Vagina (tissue), 2 donors: ENCODE results near the gene EDAR.

Experiments used
- POLR2A ChIP-seq, 2 donors: fragments of 450-650 bp; IDR thresholded peaks; one replicate each; pipeline ENCODE4 v1.6.1; 2017; ENCODE audit warnings: antibody characterized with exemption in 2 of 2, mild to moderate bottlenecking in 2 of 2, moderate library complexity in 2 of 2
- POLR2AphosphoS5 ChIP-seq, 2 donors: sonication (generic); formaldehyde crosslinking; IDR thresholded peaks; one replicate each; pipeline ENCODE4 v1.9.0; 2017; ENCODE audit warnings: antibody characterized with exemption in 2 of 2, mild to moderate bottlenecking in 2 of 2, low read depth in 1 of 2; ENCODE audit not compliant: insufficient read depth in 1 of 2
- TF ChIP-seq, protein P1 (sequence below), 3 experiments: fragments of 450-650 bp in 2 of 3; fragments of 200-600 bp in 1 of 3; sonication (generic) in 1 of 3; IDR thresholded peaks; one replicate each; pipeline ENCODE4 v1.5.1; 2017 to 2019; ENCODE audit warnings: antibody characterized with exemption in 3 of 3, mild to moderate bottlenecking in 2 of 3, moderate library complexity in 2 of 3

DNA sequence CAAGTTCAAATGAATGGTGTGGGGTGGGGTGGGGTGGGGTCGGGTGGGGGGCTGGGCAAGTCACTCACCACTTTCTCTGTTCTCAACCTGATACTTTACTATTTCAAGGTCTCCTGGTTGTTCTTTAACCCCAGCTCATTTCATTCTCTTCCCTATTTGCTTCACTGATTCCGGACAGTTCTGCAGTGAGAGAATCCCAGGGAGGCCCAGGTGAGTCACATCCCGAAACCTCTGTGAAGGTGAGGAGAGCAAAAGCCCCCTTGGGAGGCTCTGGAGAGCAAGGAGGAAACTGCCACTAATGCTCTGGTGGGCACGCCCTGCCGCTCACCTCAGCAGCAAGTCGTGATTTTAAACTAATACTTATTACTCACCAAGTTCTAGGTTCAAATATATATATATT is 8.9 kb downstream of the EDAR start:
- TF ChIP-seq, protein P1, sequence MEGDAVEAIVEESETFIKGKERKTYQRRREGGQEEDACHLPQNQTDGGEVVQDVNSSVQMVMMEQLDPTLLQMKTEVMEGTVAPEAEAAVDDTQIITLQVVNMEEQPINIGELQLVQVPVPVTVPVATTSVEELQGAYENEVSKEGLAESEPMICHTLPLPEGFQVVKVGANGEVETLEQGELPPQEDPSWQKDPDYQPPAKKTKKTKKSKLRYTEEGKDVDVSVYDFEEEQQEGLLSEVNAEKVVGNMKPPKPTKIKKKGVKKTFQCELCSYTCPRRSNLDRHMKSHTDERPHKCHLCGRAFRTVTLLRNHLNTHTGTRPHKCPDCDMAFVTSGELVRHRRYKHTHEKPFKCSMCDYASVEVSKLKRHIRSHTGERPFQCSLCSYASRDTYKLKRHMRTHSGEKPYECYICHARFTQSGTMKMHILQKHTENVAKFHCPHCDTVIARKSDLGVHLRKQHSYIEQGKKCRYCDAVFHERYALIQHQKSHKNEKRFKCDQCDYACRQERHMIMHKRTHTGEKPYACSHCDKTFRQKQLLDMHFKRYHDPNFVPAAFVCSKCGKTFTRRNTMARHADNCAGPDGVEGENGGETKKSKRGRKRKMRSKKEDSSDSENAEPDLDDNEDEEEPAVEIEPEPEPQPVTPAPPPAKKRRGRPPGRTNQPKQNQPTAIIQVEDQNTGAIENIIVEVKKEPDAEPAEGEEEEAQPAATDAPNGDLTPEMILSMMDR (IDR thresholded peaks at IDR 0.05) = no peak
- TF ChIP-seq POLR2AphosphoS5 (IDR thresholded peaks at IDR 0.05; ENCODE audit: insufficient read depth in 1 of 2, low read depth in 1 of 2) (no peak), POLR2A (IDR thresholded peaks at IDR 0.05) (no peak)
